ENCODE results near the gene CEP290. TPM values are rescaled to one million over a fixed set of nuclear protein-coding genes. Genes with fewer than 3 reads are reported as not detected.

Gene CEP290
- total RNA-seq, 2 donors from 2014 or later, result 19.1 to 34.8 TPM

- WGBS, 2 experiments (ENCODE audit: insufficient coverage in 1 of 2, insufficient read length in 1 of 2), result 93 to 100% methylated on average over 1 to 2 of the region's 2 CpGs
- Mint-ChIP-seq H3K27me3 (ENCODE audit: insufficient read depth) (no peaks in the 10 kb centered on the region), H3K27ac (no peak overlapping the region), H3K9me3 (no peaks in the 10 kb centered on the region), H3K36me3 (ENCODE audit: low read depth) (peaks cover 18% of the 10 kb centered on the region), H3K4me3 (no peak overlapping the region), H3K4me1 (peaks cover 18% of the 10 kb centered on the region)
- Histone ChIP-seq H3K27me3 (ENCODE audit: control insufficient read depth, insufficient read depth, low read length, poor library complexity, severe bottlenecking) (no peaks in the 10 kb centered on the region), H3K9ac (ENCODE audit: extremely low read depth, low read length, poor library complexity, severe bottlenecking) (no peak overlapping the region), H3K4me3 (ENCODE audit: low read length) (no peak overlapping the region), H3K36me3 (ENCODE audit: control insufficient read depth, insufficient read depth, low read length) (peaks cover 23% of the 10 kb centered on the region), H3K27ac (ENCODE audit: low read depth, low read length) (no peak overlapping the region), H3K9me3 (ENCODE audit: control insufficient read depth, low read length) (no peaks in the 10 kb centered on the region), H3K4me1 (ENCODE audit: control insufficient read depth, insufficient read depth, low read length) (no peaks in the 10 kb centered on the region)
- TF ChIP-seq CTCF (conservative IDR thresholded peaks at IDR 0.05), result no peak
- DNase-seq, result no peak
These were observed 33.9 kb downstream of the CEP290 start for GRCh38 chr12:88108021-88108420.

- no peak for TF ChIP-seq CTCF (conservative IDR thresholded peaks at IDR 0.05)
- Histone ChIP-seq H3K27ac (ENCODE audit: low read depth, low read length) (no peak overlapping the region), H3K4me1 (ENCODE audit: control insufficient read depth, insufficient read depth, low read length) (no peaks in the 10 kb centered on the region), H3K36me3 (ENCODE audit: control insufficient read depth, insufficient read depth, low read length) (peaks cover 15% of the 10 kb centered on the region), H3K9ac (ENCODE audit: extremely low read depth, low read length, poor library complexity, severe bottlenecking) (no peak overlapping the region), H3K4me3 (ENCODE audit: low read length) (no peak overlapping the region), H3K27me3 (ENCODE audit: control insufficient read depth, insufficient read depth, low read length, poor library complexity, severe bottlenecking) (no peaks in the 10 kb centered on the region), H3K9me3 (ENCODE audit: control insufficient read depth, low read length) (no peaks in the 10 kb centered on the region)
- Mint-ChIP-seq H3K9me3 (no peaks in the 10 kb centered on the region), H3K27me3 (ENCODE audit: insufficient read depth) (no peaks in the 10 kb centered on the region), H3K4me3 (no peak overlapping the region), H3K4me1 (no peaks in the 10 kb centered on the region), H3K36me3 (ENCODE audit: low read depth) (peaks cover 20% of the 10 kb centered on the region), H3K27ac (no peak overlapping the region)
- no peak for DNase-seq
- WGBS, 2 experiments (ENCODE audit: insufficient coverage in 1 of 2, insufficient read length in 1 of 2), result 82% methylated on average over 4 of the region's 4 CpGs; no CpG with 5 or more reads in 1 of the 2 experiments
These were observed 48.3 kb downstream of the CEP290 start for GRCh38 chr12:88093573-88093972.

- H3K27me3 Mint-ChIP-seq (ENCODE audit: insufficient read depth), result no peaks in the 10 kb centered on the region
- no peaks in the 10 kb centered on the region for H3K27me3 ChIP-seq (ENCODE audit: control insufficient read depth, insufficient read depth, low read length, poor library complexity, severe bottlenecking)
- H3K4me1 Mint-ChIP-seq, result no peaks in the 10 kb centered on the region
- H3K9me3 ChIP-seq (ENCODE audit: control insufficient read depth, low read length), result no peaks in the 10 kb centered on the region
- H3K36me3 Mint-ChIP-seq (ENCODE audit: low read depth), result peaks cover 15% of the 10 kb centered on the region
- no peak overlapping the region for H3K4me3 Mint-ChIP-seq
- H3K27ac Mint-ChIP-seq, result no peak overlapping the region
- H3K9me3 Mint-ChIP-seq, result no peaks in the 10 kb centered on the region
- H3K36me3 ChIP-seq (ENCODE audit: control insufficient read depth, insufficient read depth, low read length), result peaks cover 17% of the 10 kb centered on the region
- H3K4me3 ChIP-seq (ENCODE audit: low read length), result no peak overlapping the region
- no peak overlapping the region for H3K9ac ChIP-seq (ENCODE audit: extremely low read depth, low read length, poor library complexity, severe bottlenecking)
- no peaks in the 10 kb centered on the region for H3K4me1 ChIP-seq (ENCODE audit: control insufficient read depth, insufficient read depth, low read length)
- H3K27ac ChIP-seq (ENCODE audit: low read depth, low read length), result no peak overlapping the region
- no peak for DNase-seq
- TF ChIP-seq CTCF (conservative IDR thresholded peaks at IDR 0.05), result no peak
These were observed 49.1 kb downstream of the CEP290 start for GRCh38 chr12:88092771-88093170.

All from endodermal cell (in vitro differentiated cells).